Activated gamma-delta T cell treated with Interleukin-2 at 50 U/mL for 16 hours (primary cell): ENCODE data around the gene NR2E1.

ENCODE experiments used
- DNase-seq: peaks from one replicate; pipeline ENCODE4 v3.0.0-alpha.2; 2020

NR2E1 gene

GRCh38 chr6:108222064-108222463, 56.2 kb downstream of the NR2E1 start:
- no peak for DNase-seq

- no peak for DNase-seq
These were observed 56.7 kb downstream of the NR2E1 start for GRCh38 chr6:108222504-108222903.

GRCh38 chr6:108227290-108227689, 61.5 kb downstream of the NR2E1 start:
- no peak for DNase-seq

GRCh38 chr6:108228416-108228815, 62.6 kb downstream of the NR2E1 start:
- DNase-seq = no peak

GRCh38 chr6:108235127-108235526, 69.3 kb downstream of the NR2E1 start:
- no peak for DNase-seq

GRCh38 chr6:108236791-108237190, 71.0 kb downstream of the NR2E1 start:
- no peak for DNase-seq

GRCh38 chr6:108238322-108238721, 72.5 kb downstream of the NR2E1 start:
- no peak for DNase-seq
